Measurements from ENCODE around the gene EREG.

The EREG gene

GRCh38 chr4:74366367-74366911, 1.5 kb downstream of the EREG start:
- H3K9me3 ChIP-seq (ENCODE audit: insufficient read depth, low read depth, low read length), result peaks cover 2% of the 10 kb centered on the region
- H3K27me3 ChIP-seq (ENCODE audit: insufficient read depth, low read length), result peaks cover 12% of the 10 kb centered on the region
- H3K18ac ChIP-seq (ENCODE audit: low read length), result no peak overlapping the region
- H3K23ac ChIP-seq (ENCODE audit: low read length), result no peak overlapping the region
- no peak overlapping the region for H3K4me3 ChIP-seq (ENCODE audit: low read depth, low read length)
- no peak overlapping the region for H3K27ac ChIP-seq (ENCODE audit: low read depth, low read length)
- no peak overlapping the region for H3K9ac ChIP-seq (ENCODE audit: low read length)
- no peaks in the 10 kb centered on the region for H3K79me1 ChIP-seq (ENCODE audit: low read length)
- no peak overlapping the region for H2BK12ac ChIP-seq (ENCODE audit: low read length)
- H2AFZ ChIP-seq (ENCODE audit: insufficient read depth, low read length, poor library complexity), result no peak overlapping the region
- no peak overlapping the region for H3K14ac ChIP-seq (ENCODE audit: low read length)
- H3K36me3 ChIP-seq (ENCODE audit: control insufficient read depth in 1 of 2, insufficient read depth in 2 of 2, low read length in 2 of 2), result no peaks in the 10 kb centered on the region
- no peak overlapping the region for H2BK5ac ChIP-seq (ENCODE audit: low read depth, low read length, poor library complexity)
- no peak overlapping the region for H4K91ac ChIP-seq (ENCODE audit: low read depth, low read length)
- H3K79me2 ChIP-seq (ENCODE audit: control insufficient read depth, insufficient read depth, low read length, poor library complexity), result no peaks in the 10 kb centered on the region
- H3K4me2 ChIP-seq (ENCODE audit: low read length), result no peak overlapping the region
- peaks cover 6 to 7% of the 10 kb centered on the region in 2 experiments for H3K4me1 ChIP-seq (ENCODE audit: control insufficient read depth in 1 of 2, insufficient read depth in 2 of 2, low read length in 2 of 2)
- no peak overlapping the region for H2AK5ac ChIP-seq (ENCODE audit: low read length)
- no peak overlapping the region for H3K4ac ChIP-seq (ENCODE audit: low read depth, low read length)
- DNase-seq, result no peak
- H4K8ac ChIP-seq (ENCODE audit: low read depth, low read length), result no peak overlapping the region
- no peak overlapping the region for H2BK120ac ChIP-seq (ENCODE audit: insufficient read depth, low read length, poor library complexity)
- WGBS (ENCODE audit: extremely low coverage, insufficient coverage, insufficient read length), result no CpG with 5 or more reads among the region's 2 CpGs
- no peak overlapping the region for H4K12ac ChIP-seq (ENCODE audit: low read depth, low read length)

DNA sequence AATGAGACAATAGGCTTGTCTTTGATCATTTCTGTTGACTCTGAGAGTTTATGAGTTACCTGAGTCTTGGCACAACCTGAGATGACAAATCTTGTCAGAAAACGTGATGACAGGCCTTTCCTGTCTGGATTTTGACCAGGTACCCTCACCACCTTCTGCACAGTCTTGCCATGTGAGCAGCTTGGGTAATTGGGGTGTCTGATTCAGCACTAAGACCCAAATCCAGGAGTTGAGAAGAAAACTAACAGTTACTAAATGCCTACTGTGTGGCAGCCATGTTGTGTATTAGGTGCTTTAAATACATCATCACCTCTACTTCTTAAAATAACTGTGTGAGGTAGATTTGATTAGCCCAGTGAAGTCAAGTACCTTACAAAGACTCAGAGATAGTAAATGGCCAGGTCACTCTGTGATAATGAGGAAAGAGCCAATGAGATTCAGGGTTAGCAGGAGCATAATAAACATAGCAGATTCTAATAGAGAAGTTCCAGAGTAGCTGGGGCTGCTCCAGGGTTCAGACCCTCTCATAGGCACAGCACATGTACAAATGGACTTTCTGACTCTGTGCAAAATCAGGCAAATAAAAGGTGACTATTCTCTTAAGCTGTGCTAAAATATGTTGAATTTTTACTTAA, 2.8 kb downstream of the EREG start:
- Histone ChIP-seq H3K79me1 (ENCODE audit: low read length) (no peaks in the 10 kb centered on the region), H4K91ac (ENCODE audit: low read depth, low read length) (no peak overlapping the region), H3K9me3 (ENCODE audit: insufficient read depth, low read depth, low read length) (peaks cover 2% of the 10 kb centered on the region), H3K4me3 (ENCODE audit: low read depth, low read length) (no peak overlapping the region), H3K4ac (ENCODE audit: low read depth, low read length) (no peak overlapping the region), H3K4me1 (ENCODE audit: control insufficient read depth in 1 of 2, insufficient read depth in 2 of 2, low read length in 2 of 2) (peaks cover 6 to 7% of the 10 kb centered on the region in 2 experiments), H2BK120ac (ENCODE audit: insufficient read depth, low read length, poor library complexity) (no peak overlapping the region), H2AFZ (ENCODE audit: insufficient read depth, low read length, poor library complexity) (no peak overlapping the region), H3K14ac (ENCODE audit: low read length) (no peak overlapping the region), H4K8ac (ENCODE audit: low read depth, low read length) (no peak overlapping the region), H3K36me3 (ENCODE audit: control insufficient read depth in 1 of 2, insufficient read depth in 2 of 2, low read length in 2 of 2) (no peaks in the 10 kb centered on the region), H3K27ac (ENCODE audit: low read depth, low read length) (no peak overlapping the region), H3K23ac (ENCODE audit: low read length) (no peak overlapping the region), H3K9ac (ENCODE audit: low read length) (no peak overlapping the region), H3K27me3 (ENCODE audit: insufficient read depth, low read length) (peaks cover 12% of the 10 kb centered on the region), H2BK12ac (ENCODE audit: low read length) (no peak overlapping the region), H3K79me2 (ENCODE audit: control insufficient read depth, insufficient read depth, low read length, poor library complexity) (no peaks in the 10 kb centered on the region), H2AK5ac (ENCODE audit: low read length) (no peak overlapping the region), H3K18ac (ENCODE audit: low read length) (no peak overlapping the region), H3K4me2 (ENCODE audit: low read length) (no peak overlapping the region), H2BK5ac (ENCODE audit: low read depth, low read length, poor library complexity) (no peak overlapping the region), H4K12ac (ENCODE audit: low read depth, low read length) (no peak overlapping the region)
- DNase-seq, result no peak
- no CpG with 5 or more reads among the region's 1 CpG for WGBS (ENCODE audit: extremely low coverage, insufficient coverage, insufficient read length)

GRCh38 chr4:74368596-74368995, 3.7 kb downstream of the EREG start:
- DNase-seq, result no peak
- H3K9ac ChIP-seq (ENCODE audit: low read length), result no peak overlapping the region
- H2BK5ac ChIP-seq (ENCODE audit: low read depth, low read length, poor library complexity), result no peak overlapping the region
- H3K4me1 ChIP-seq (ENCODE audit: control insufficient read depth in 1 of 2, insufficient read depth in 2 of 2, low read length in 2 of 2), result peaks cover 6 to 7% of the 10 kb centered on the region in 2 experiments
- no peak overlapping the region for H3K14ac ChIP-seq (ENCODE audit: low read length)
- H2AK5ac ChIP-seq (ENCODE audit: low read length), result no peak overlapping the region
- no peak overlapping the region for H4K8ac ChIP-seq (ENCODE audit: low read depth, low read length)
- H4K91ac ChIP-seq (ENCODE audit: low read depth, low read length), result no peak overlapping the region
- H3K79me1 ChIP-seq (ENCODE audit: low read length), result no peaks in the 10 kb centered on the region
- no peak overlapping the region for H2AFZ ChIP-seq (ENCODE audit: insufficient read depth, low read length, poor library complexity)
- H4K12ac ChIP-seq (ENCODE audit: low read depth, low read length), result no peak overlapping the region
- no peak overlapping the region for H3K4me2 ChIP-seq (ENCODE audit: low read length)
- WGBS (ENCODE audit: extremely low coverage, insufficient coverage, insufficient read length), result no CpG with 5 or more reads among the region's 4 CpGs
- H3K27me3 ChIP-seq (ENCODE audit: insufficient read depth, low read length), result peaks cover 12% of the 10 kb centered on the region
- H3K4ac ChIP-seq (ENCODE audit: low read depth, low read length), result no peak overlapping the region
- H3K18ac ChIP-seq (ENCODE audit: low read length), result no peak overlapping the region
- H3K9me3 ChIP-seq (ENCODE audit: insufficient read depth, low read depth, low read length), result peaks cover 2% of the 10 kb centered on the region
- H3K27ac ChIP-seq (ENCODE audit: low read depth, low read length), result no peak overlapping the region
- no peak overlapping the region for H3K4me3 ChIP-seq (ENCODE audit: low read depth, low read length)
- no peak overlapping the region for H2BK120ac ChIP-seq (ENCODE audit: insufficient read depth, low read length, poor library complexity)
- H3K23ac ChIP-seq (ENCODE audit: low read length), result no peak overlapping the region
- H3K79me2 ChIP-seq (ENCODE audit: control insufficient read depth, insufficient read depth, low read length, poor library complexity), result no peaks in the 10 kb centered on the region
- H3K36me3 ChIP-seq (ENCODE audit: control insufficient read depth in 1 of 2, insufficient read depth in 2 of 2, low read length in 2 of 2), result no peaks in the 10 kb centered on the region
- no peak overlapping the region for H2BK12ac ChIP-seq (ENCODE audit: low read length)

GRCh38 chr4:74369855-74370254, 4.9 kb downstream of the EREG start:
- H3K36me3 ChIP-seq (ENCODE audit: control insufficient read depth in 1 of 2, insufficient read depth in 2 of 2, low read length in 2 of 2), result no peaks in the 10 kb centered on the region
- H3K9me3 ChIP-seq (ENCODE audit: insufficient read depth, low read depth, low read length), result peaks cover 2% of the 10 kb centered on the region
- no peak overlapping the region for H3K4me2 ChIP-seq (ENCODE audit: low read length)
- no peak overlapping the region for H2AK5ac ChIP-seq (ENCODE audit: low read length)
- peaks cover 9% of the 10 kb centered on the region for H3K27me3 ChIP-seq (ENCODE audit: insufficient read depth, low read length)
- H3K14ac ChIP-seq (ENCODE audit: low read length), result no peak overlapping the region
- no peak overlapping the region for H2AFZ ChIP-seq (ENCODE audit: insufficient read depth, low read length, poor library complexity)
- no peak overlapping the region for H3K18ac ChIP-seq (ENCODE audit: low read length)
- H3K27ac ChIP-seq (ENCODE audit: low read depth, low read length), result no peak overlapping the region
- no peak for DNase-seq
- H4K91ac ChIP-seq (ENCODE audit: low read depth, low read length), result no peak overlapping the region
- no peak overlapping the region for H3K23ac ChIP-seq (ENCODE audit: low read length)
- H2BK5ac ChIP-seq (ENCODE audit: low read depth, low read length, poor library complexity), result no peak overlapping the region
- no peak overlapping the region for H4K12ac ChIP-seq (ENCODE audit: low read depth, low read length)
- no peak overlapping the region for H3K4ac ChIP-seq (ENCODE audit: low read depth, low read length)
- H2BK120ac ChIP-seq (ENCODE audit: insufficient read depth, low read length, poor library complexity), result no peak overlapping the region
- H2BK12ac ChIP-seq (ENCODE audit: low read length), result no peak overlapping the region
- peaks cover 3% of the 10 kb centered on the region in 2 experiments for H3K4me1 ChIP-seq (ENCODE audit: control insufficient read depth in 1 of 2, insufficient read depth in 2 of 2, low read length in 2 of 2)
- no peak overlapping the region for H4K8ac ChIP-seq (ENCODE audit: low read depth, low read length)
- no peaks in the 10 kb centered on the region for H3K79me1 ChIP-seq (ENCODE audit: low read length)
- no peak overlapping the region for H3K9ac ChIP-seq (ENCODE audit: low read length)
- H3K4me3 ChIP-seq (ENCODE audit: low read depth, low read length), result no peak overlapping the region
- no CpG with 5 or more reads among the region's 2 CpGs for WGBS (ENCODE audit: extremely low coverage, insufficient coverage, insufficient read length)
- H3K79me2 ChIP-seq (ENCODE audit: control insufficient read depth, insufficient read depth, low read length, poor library complexity), result no peaks in the 10 kb centered on the region

Measured in trophoblast cell (in vitro differentiated cells and primary cell).